CD8-positive, alpha-beta memory T cell (primary cell): ENCODE data around the gene MRPL16. TPM values are rescaled to one million over a fixed set of nuclear protein-coding genes. Genes with fewer than 3 reads are reported as not detected.
A peak's percentile ranks its signal among the peaks of the same experiment; 100 is the strongest.
"Not testable (repeated sequence)": the region's sequence is repeated elsewhere in the genome, so short reads cannot be mapped to it uniquely, and the experiment has no call there.

Experiments
- CTCF ChIA-PET: fragments of 350-600 bp; sonication (Branson Sonifier 250); formaldehyde crosslinking; loops from one replicate; lab custom pipeline; 2021; ENCODE audit warnings: antibody characterized with exemption; lab: Charles Lee
- POLR2A ChIA-PET: fragments of 350-600 bp; sonication (Branson Sonifier 250); formaldehyde crosslinking; loops from one replicate; lab custom pipeline; 2021; ENCODE audit warnings: antibody characterized with exemption; lab: Charles Lee
- DNase-seq, 5 donors: peaks; one replicate each; pipeline versions ENCODE4 v3.0.0 to v3.0.0-alpha.2; 2020 to 2022; ENCODE audit warnings: mixed read lengths in 1 of 5
- H3K27ac ChIP-seq: one replicate; pipeline ENCODE4 v1.7.0; 2013; ENCODE audit warnings: low read depth, mild to moderate bottlenecking, low read length, moderate library complexity
- H3K27me3 ChIP-seq: 2 replicates; pipeline ENCODE4 v1.7.0; 2013; ENCODE audit warnings: low read length, mild to moderate bottlenecking; ENCODE audit not compliant: insufficient read depth, poor library complexity, severe bottlenecking
- H3K36me3 ChIP-seq: 2 replicates; pipeline ENCODE4 v1.7.0; 2013; ENCODE audit warnings: mild to moderate bottlenecking, low read length, moderate library complexity; ENCODE audit not compliant: insufficient read depth
- H3K4me1 ChIP-seq: 2 replicates; pipeline ENCODE4 v1.7.0; 2013; ENCODE audit warnings: mild to moderate bottlenecking, low read length, moderate library complexity; ENCODE audit not compliant: insufficient read depth
- H3K4me3 ChIP-seq: 2 replicates; pipeline ENCODE4 v1.7.0; 2013; ENCODE audit warnings: mild to moderate bottlenecking, low read length
- H3K9me3 ChIP-seq: 2 replicates; pipeline ENCODE4 v1.7.0; 2013; ENCODE audit warnings: mild to moderate bottlenecking, low read length
- H3K27ac Mint-ChIP-seq, 8 donors: one replicate each; pipeline ENCODE4 v1.8.0; 2020 to 2021; ENCODE audit warnings: mixed read lengths in 8 of 8, mild to moderate bottlenecking in 6 of 8, inconsistent platforms in 3 of 8, moderate library complexity in 3 of 8
- H3K27me3 Mint-ChIP-seq, 2 donors: one replicate each; pipeline ENCODE4 v1.8.0; 2020 to 2021; ENCODE audit warnings: mixed read lengths in 2 of 2, mild to moderate bottlenecking in 1 of 2, moderate library complexity in 1 of 2
- H3K36me3 Mint-ChIP-seq, 3 donors: one replicate each; pipeline ENCODE4 v1.8.0; 2020 to 2021; ENCODE audit warnings: mixed read lengths in 3 of 3, inconsistent platforms in 1 of 3, mild to moderate bottlenecking in 1 of 3
- H3K4me1 Mint-ChIP-seq, 3 donors: one replicate each; pipeline ENCODE4 v1.8.0; 2020 to 2021; ENCODE audit warnings: mixed read lengths in 3 of 3, inconsistent platforms in 1 of 3, mild to moderate bottlenecking in 1 of 3
- H3K4me3 Mint-ChIP-seq, 7 donors: one replicate each; pipeline ENCODE4 v1.8.0; 2020 to 2021; ENCODE audit warnings: mixed read lengths in 7 of 7, mild to moderate bottlenecking in 6 of 7, moderate library complexity in 4 of 7, inconsistent platforms in 2 of 7
- H3K9me3 Mint-ChIP-seq, 5 donors: one replicate each; pipeline ENCODE4 v1.8.0; 2020 to 2022; ENCODE audit warnings: mixed read lengths in 5 of 5, mild to moderate bottlenecking in 3 of 5, moderate library complexity in 2 of 5, inconsistent platforms in 1 of 5
- polyA plus RNA-seq: library from polyadenylated mRNA; unstranded; fragments of 300-500 nt; fragmentation: Illumina TruSeq; gene quantifications from one replicate; pipeline ENCODE4 v1.2.3, GENCODE V29; 2021
- total RNA-seq, 2 experiments: library from RNA; stranded (reverse); gene quantifications; one replicate each; pipeline ENCODE4 v1.2.3, GENCODE V29; 2021

MRPL16 gene
- total and polyA plus RNA-seq, 3 experiments from 2014 or later = 75.0 to 84.5 (median 83.5) TPM

- no peaks in the 10 kb centered on the region for H3K9me3 ChIP-seq
- no peaks in the 10 kb centered on the region for H3K27me3 ChIP-seq
- H3K9me3 Mint-ChIP-seq = no peaks in the 10 kb centered on the region
- H3K36me3 ChIP-seq = peaks cover 7% of the 10 kb centered on the region
- no peak for DNase-seq
- no peaks in the 10 kb centered on the region for H3K4me1 Mint-ChIP-seq
- POLR2A ChIA-PET = no interaction called here
- H3K27ac ChIP-seq = no peak overlapping the region
- peaks cover 0 to 3% of the 10 kb centered on the region in 2 donors for H3K27me3 Mint-ChIP-seq
- peaks cover 17 to 52% (median 25%) of the 10 kb centered on the region in 3 donors for H3K36me3 Mint-ChIP-seq
- no peak overlapping the region for H3K4me3 ChIP-seq
- H3K27ac Mint-ChIP-seq = peak overlapping the region in 1 of 8 donors; percentile 2
- H3K4me3 Mint-ChIP-seq = no peak overlapping the region
- no peaks in the 10 kb centered on the region for H3K4me1 ChIP-seq
- CTCF ChIA-PET = no interaction called here
Observed at GRCh38 chr11:59794417-59794816, 16.2 kb downstream of the MRPL16 start.

DNA sequence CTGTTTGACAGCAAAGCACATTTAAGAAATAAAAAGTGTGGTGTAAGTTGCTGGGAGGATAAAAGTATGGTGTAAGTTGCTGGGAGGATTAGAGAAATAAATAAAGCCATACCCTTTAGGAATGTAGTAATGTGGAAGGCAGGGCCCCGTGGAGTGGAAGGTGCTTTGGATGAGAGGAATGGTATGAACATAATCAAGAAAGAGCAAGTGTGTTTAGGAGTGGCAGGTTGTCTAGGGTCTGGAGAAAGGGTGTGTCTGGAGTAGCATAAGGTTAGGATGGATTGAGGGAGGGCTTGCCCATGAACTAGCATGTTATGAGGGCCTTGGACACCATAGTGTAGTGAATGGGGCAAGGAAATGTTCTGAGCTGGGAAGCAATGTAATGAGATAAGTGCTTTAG is 18.1 kb downstream of the MRPL16 start:
- Mint-ChIP-seq H3K4me3 (no peak overlapping the region), H3K9me3 (no peaks in the 10 kb centered on the region), H3K27ac (peak overlapping the region in 1 of 8 donors; percentile 63), H3K4me1 (no peaks in the 10 kb centered on the region), H3K27me3 (peaks cover 0 to 3% of the 10 kb centered on the region in 2 donors), H3K36me3 (peaks cover 23 to 68% (median 30%) of the 10 kb centered on the region in 3 donors)
- ChIA-PET CTCF (no interaction called here), POLR2A (no interaction called here)
- peaks cover 6% of the 10 kb centered on the region for H3K36me3 ChIP-seq
- no peaks in the 10 kb centered on the region for H3K9me3 ChIP-seq
- no peak for DNase-seq
- H3K4me1 ChIP-seq = no peaks in the 10 kb centered on the region
- no peak overlapping the region for H3K4me3 ChIP-seq
- no peaks in the 10 kb centered on the region for H3K27me3 ChIP-seq
- no peak overlapping the region for H3K27ac ChIP-seq

DNA sequence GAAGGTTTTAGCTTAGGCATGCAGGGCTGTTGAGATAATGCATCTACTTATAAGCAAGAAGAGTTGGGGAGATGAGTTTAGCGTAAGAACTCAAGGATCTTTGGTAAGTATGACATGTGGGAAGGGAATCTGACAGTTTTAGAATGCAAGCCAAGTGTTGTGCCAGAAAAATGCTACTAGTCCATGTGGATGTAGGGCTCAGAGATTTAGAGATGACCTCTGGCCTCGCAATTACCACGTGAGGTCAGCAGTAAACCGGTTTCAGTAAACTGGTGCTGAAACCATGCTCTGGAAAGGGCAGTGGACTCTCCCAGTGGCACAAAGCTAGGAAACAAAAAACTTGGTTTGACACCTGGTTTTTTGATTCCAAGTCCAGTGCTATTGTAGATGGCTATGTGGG is 18.9 kb downstream of the MRPL16 start:
- ChIA-PET POLR2A (no interaction called here), CTCF (no interaction called here)
- H3K9me3 Mint-ChIP-seq = no peaks in the 10 kb centered on the region
- Histone ChIP-seq H3K36me3 (peaks cover 3% of the 10 kb centered on the region), H3K4me3 (no peak overlapping the region), H3K27ac (no peak overlapping the region), H3K4me1 (no peaks in the 10 kb centered on the region), H3K27me3 (no peaks in the 10 kb centered on the region), H3K9me3 (no peaks in the 10 kb centered on the region)
- DNase-seq = no peak
- no peaks in the 10 kb centered on the region for H3K4me1 Mint-ChIP-seq
- H3K4me3 Mint-ChIP-seq = no peak overlapping the region
- H3K36me3 Mint-ChIP-seq = peaks cover 23 to 67% (median 30%) of the 10 kb centered on the region in 3 donors
- peak overlapping the region in 1 of 8 donors; percentile 11 for H3K27ac Mint-ChIP-seq
- H3K27me3 Mint-ChIP-seq = peaks cover 0 to 5% of the 10 kb centered on the region in 2 donors

DNA sequence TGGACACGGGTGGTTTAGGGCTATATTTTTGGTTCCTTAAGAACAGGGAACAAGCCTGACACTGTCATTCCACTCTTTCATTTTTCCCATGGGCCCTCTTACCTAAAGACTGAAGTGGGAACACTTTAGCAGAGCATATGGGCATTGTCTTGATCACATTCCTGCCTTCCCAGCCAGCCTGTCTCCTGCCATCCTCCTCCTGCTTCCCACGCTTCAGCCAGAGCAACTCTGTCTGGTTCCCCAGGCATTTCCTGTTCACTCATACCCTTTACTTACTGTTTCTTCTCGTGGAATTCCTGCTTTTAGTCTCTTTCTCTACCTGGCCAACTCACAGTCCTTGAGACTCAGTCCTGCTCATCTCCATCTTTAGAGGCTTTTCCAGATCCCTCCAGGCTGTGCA is 22.8 kb downstream of the MRPL16 start:
- Mint-ChIP-seq H3K27ac (peak overlapping the region in 1 of 8 donors; percentile 4), H3K9me3 (no peaks in the 10 kb centered on the region), H3K36me3 (peaks cover 15 to 38% (median 19%) of the 10 kb centered on the region in 3 donors), H3K4me1 (peaks cover 17% of the 10 kb centered on the region in 3 donors), H3K4me3 (no peak overlapping the region), H3K27me3 (peaks cover 0 to 9% of the 10 kb centered on the region in 2 donors)
- Histone ChIP-seq H3K4me1 (peaks cover 6% of the 10 kb centered on the region), H3K27ac (no peak overlapping the region), H3K9me3 (no peaks in the 10 kb centered on the region), H3K36me3 (peaks cover 3% of the 10 kb centered on the region), H3K27me3 (no peaks in the 10 kb centered on the region), H3K4me3 (no peak overlapping the region)
- ChIA-PET POLR2A (no interaction called here), CTCF (interaction anchor here (1.0 to 1.6 kb wide), 3 partner anchors 13 to 34 kb away, joined by 3 to 6 read pairs (median 4); no protein-coding TSS in a partner anchor)
- DNase-seq = no peak

GRCh38 chr11:59787255-59787588 is 23.4 kb downstream of the MRPL16 start:
- peaks cover 6% of the 10 kb centered on the region for H3K4me1 ChIP-seq
- H3K36me3 Mint-ChIP-seq = peaks cover 10 to 32% (median 13%) of the 10 kb centered on the region in 3 donors
- no peak for DNase-seq
- H3K36me3 ChIP-seq = peaks cover 3% of the 10 kb centered on the region
- peaks cover 0 to 6% of the 10 kb centered on the region in 2 donors for H3K27me3 Mint-ChIP-seq
- no peak overlapping the region for H3K27ac ChIP-seq
- H3K4me3 Mint-ChIP-seq = no peak overlapping the region
- H3K27ac Mint-ChIP-seq = peak overlapping the region in 1 of 8 donors; percentile 69
- H3K9me3 Mint-ChIP-seq = no peaks in the 10 kb centered on the region
- H3K4me1 Mint-ChIP-seq = peaks cover 17% of the 10 kb centered on the region in 3 donors
- ChIA-PET CTCF (no interaction called here), POLR2A (no interaction called here)
- H3K9me3 ChIP-seq = no peaks in the 10 kb centered on the region
- no peak overlapping the region for H3K4me3 ChIP-seq
- no peaks in the 10 kb centered on the region for H3K27me3 ChIP-seq

DNA sequence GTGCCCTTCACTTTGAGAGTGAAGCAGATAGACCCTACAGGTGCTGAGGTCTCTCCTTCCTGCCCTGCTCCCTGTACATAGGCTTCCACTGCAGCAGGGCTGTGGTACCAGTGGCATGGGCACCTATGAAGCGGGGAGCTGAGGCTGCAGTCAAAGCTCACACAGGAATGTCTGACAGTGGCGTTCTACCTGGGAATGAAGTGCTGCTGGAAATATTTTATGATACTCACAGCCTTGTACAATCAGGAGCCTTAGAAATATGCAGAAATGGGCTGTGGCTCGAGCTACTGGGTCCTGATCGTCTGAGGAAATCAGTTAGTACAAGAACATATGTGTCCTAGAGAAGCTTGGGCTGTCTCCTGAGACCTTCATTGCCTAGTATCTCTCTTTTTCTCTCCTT is 24.8 kb downstream of the MRPL16 start:
- POLR2A ChIA-PET = no interaction called here
- Histone ChIP-seq H3K9me3 (no peaks in the 10 kb centered on the region), H3K4me3 (no peak overlapping the region), H3K36me3 (peaks cover 3% of the 10 kb centered on the region), H3K27me3 (no peaks in the 10 kb centered on the region), H3K4me1 (peaks cover 6% of the 10 kb centered on the region), H3K27ac (no peak overlapping the region)
- peaks cover 10 to 29% (median 12%) of the 10 kb centered on the region in 3 donors for H3K36me3 Mint-ChIP-seq
- H3K4me1 Mint-ChIP-seq = peaks cover 17% of the 10 kb centered on the region in 3 donors
- H3K4me3 Mint-ChIP-seq = no peak overlapping the region
- H3K27me3 Mint-ChIP-seq = peaks cover 0 to 6% of the 10 kb centered on the region in 2 donors
- H3K27ac Mint-ChIP-seq = peak overlapping the region in 1 of 8 donors; percentile 22
- no peaks in the 10 kb centered on the region for H3K9me3 Mint-ChIP-seq
- CTCF ChIA-PET = interaction anchor here (2.1 kb wide), 1 partner anchor 33 kb away, joined by 6 read pairs; no protein-coding TSS in a partner anchor
- no peak for DNase-seq

DNA sequence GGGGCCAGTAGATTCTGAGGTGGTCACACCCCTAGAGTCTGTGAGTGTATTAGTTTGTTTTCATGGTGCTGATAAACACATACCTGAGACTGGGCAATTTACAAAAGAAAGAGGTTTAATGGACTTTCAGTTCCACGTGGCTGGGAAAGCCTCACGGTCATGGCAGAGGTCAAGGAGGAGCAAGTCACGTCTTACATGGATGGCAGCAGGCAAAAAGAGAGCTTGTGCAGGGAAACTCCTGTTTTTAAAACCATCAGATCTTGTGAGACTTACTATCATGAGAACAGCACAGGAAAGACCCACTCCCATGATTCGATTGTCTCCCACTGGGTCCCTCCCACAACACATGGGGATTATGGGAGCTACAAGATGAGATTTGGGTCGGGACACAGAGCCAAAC is 26.1 kb downstream of the MRPL16 start:
- Mint-ChIP-seq H3K4me1 (peaks cover 17% of the 10 kb centered on the region in 3 donors), H3K4me3 (peak overlapping the region in 1 of 7 donors; percentile 33), H3K36me3 (peaks cover 8 to 27% (median 14%) of the 10 kb centered on the region in 3 donors), H3K27ac (peak overlapping the region in 1 of 8 donors; percentile 37)
- H3K9me3 Mint-ChIP-seq, H3K9me3 ChIP-seq, H3K27ac ChIP-seq, H3K27me3 Mint-ChIP-seq, H3K4me3 ChIP-seq, POLR2A ChIA-PET, H3K36me3 ChIP-seq, DNase-seq, H3K4me1 ChIP-seq, H3K27me3 ChIP-seq: not testable (repeated sequence)
- CTCF ChIA-PET = interaction anchor here (0.9 to 2.1 kb wide), 2 partner anchors 30 to 31 kb away, joined by 3 to 6 read pairs; partner anchors contain the start of gene STX3

- Histone ChIP-seq H3K4me3 (no peak overlapping the region), H3K4me1 (peaks cover 6% of the 10 kb centered on the region), H3K27me3 (no peaks in the 10 kb centered on the region), H3K36me3 (no peaks in the 10 kb centered on the region), H3K27ac (no peak overlapping the region), H3K9me3 (no peaks in the 10 kb centered on the region)
- Mint-ChIP-seq H3K4me3 (peak overlapping the region in 3 of 7 donors; percentile 3 to 40 (median 33)), H3K27ac (peak overlapping the region in 1 of 8 donors; percentile 8), H3K36me3 (peaks cover 5 to 20% (median 11%) of the 10 kb centered on the region in 3 donors), H3K27me3 (peaks cover 0 to 6% of the 10 kb centered on the region in 2 donors), H3K4me1 (peaks cover 17% of the 10 kb centered on the region in 3 donors), H3K9me3 (no peaks in the 10 kb centered on the region)
- ChIA-PET POLR2A (no interaction called here), CTCF (no interaction called here)
- DNase-seq = no peak
Observed at GRCh38 chr11:59783632-59784090, 26.9 kb downstream of the MRPL16 start.
